SIG-M5 treated with dmso at 0.1 percent for 504 hours (cell line): Measurements from ENCODE around the gene MBLAC2.

ENCODE experiments used
- DNase-seq: peaks from one replicate; lab custom pipeline; 2025; ENCODE audit not compliant: unreplicated experiment; lab: John Stamatoyannopoulos, UW

Gene MBLAC2

GRCh38 chr5:90472783-90473395 is 1.7 kb downstream of the MBLAC2 start:
- peak; percentile 13 for DNase-seq

GRCh38 chr5:90461288-90461687 is 13.3 kb downstream of the MBLAC2 start:
- DNase-seq, result no peak

GRCh38 chr5:90446961-90447360 is 27.6 kb downstream of the MBLAC2 start:
- no peak for DNase-seq

GRCh38 chr5:90440644-90441043 is 33.9 kb downstream of the MBLAC2 start:
- no peak for DNase-seq

- no peak for DNase-seq
These were observed 36.5 kb downstream of the MBLAC2 start for GRCh38 chr5:90438100-90438499.

GRCh38 chr5:90437663-90438062 is 36.9 kb downstream of the MBLAC2 start:
- DNase-seq, result no peak

GRCh38 chr5:90434116-90434714 is 40.4 kb downstream of the MBLAC2 start:
- peak; percentile 31 for DNase-seq

- no peak for DNase-seq
These were observed 50.3 kb downstream of the MBLAC2 start for GRCh38 chr5:90424245-90424644.

GRCh38 chr5:90421136-90421535 is 53.4 kb downstream of the MBLAC2 start:
- DNase-seq, result no peak

- no peak for DNase-seq
These were observed 56.4 kb downstream of the MBLAC2 start for GRCh38 chr5:90418214-90418613.

GRCh38 chr5:90410178-90410762 is 64.3 kb downstream of the MBLAC2 start:
- peak; percentile 38 for DNase-seq

GRCh38 chr5:90409318-90410177 is 65.0 kb downstream of the MBLAC2 start, which contains the start of gene CETN3:
Gene CETN3 (minus strand): TSS chr5:90409756. CDS start chr5:90409661, 95 bp downstream.
- DNase-seq, result peak; percentile 99

- DNase-seq, result no peak
These were observed 65.8 kb downstream of the MBLAC2 start for GRCh38 chr5:90408571-90409317.
